ENCODE results near the gene DOCK9. TPM values are rescaled to one million over a fixed set of nuclear protein-coding genes. Genes with fewer than 3 reads are reported as not detected.

DOCK9 gene
- polyA plus RNA-seq, 3 donors: 0.01 TPM; not detected in 2

GRCh38 chr13:98916403-98916802 lies 61.5 kb downstream of the DOCK9 start:
- no peak for DNase-seq
- Histone ChIP-seq H3K4me3 (replicated peaks in 1 of 3; ENCODE audit: low read depth in 2 of 3, low read length in 3 of 3) (no peak overlapping the region), H3K4me2 (replicated peaks; ENCODE audit: extremely low read depth, low read length, poor library complexity, severe bottlenecking) (no peak overlapping the region), H3K27me3 (ENCODE audit: control insufficient read depth in 2 of 2, insufficient read depth in 2 of 2, low read length in 2 of 2) (peaks cover 0 to 3% of the 10 kb centered on the region in 2 donors), H3K27ac (ENCODE audit: low read depth in 1 of 2, low read length in 2 of 2) (no peak overlapping the region), H3K4me1 (ENCODE audit: control insufficient read depth in 1 of 2, insufficient read depth in 2 of 2, low read length in 2 of 2) (peaks cover 3 to 4% of the 10 kb centered on the region in 2 donors), H2AFZ (ENCODE audit: insufficient read depth, low read depth, low read length, poor library complexity, severe bottlenecking) (no peak overlapping the region), H3K9me3 (replicated peaks in 1 of 2; ENCODE audit: control insufficient read depth in 1 of 2, insufficient read depth in 1 of 2, low read length in 2 of 2) (no peaks in the 10 kb centered on the region), H3K79me2 (ENCODE audit: insufficient read depth, low read length) (no peaks in the 10 kb centered on the region), H3K36me3 (replicated peaks in 1 of 2; ENCODE audit: control insufficient read depth in 1 of 2, insufficient read depth in 2 of 2, low read length in 2 of 2) (no peaks in the 10 kb centered on the region), H3K9ac (ENCODE audit: insufficient read depth, low read length, poor library complexity, severe bottlenecking) (no peak overlapping the region), H4K20me1 (ENCODE audit: insufficient read depth, low read length) (no peaks in the 10 kb centered on the region)
- Mint-ChIP-seq H3K4me3 (no peak overlapping the region), H3K4me1 (peaks cover 10% of the 10 kb centered on the region), H3K27me3 (ENCODE audit: low read depth in 3 of 3) (peaks cover 0 to 8% (median 0%) of the 10 kb centered on the region in 3 donors), H3K9me3 (no peaks in the 10 kb centered on the region), H3K27ac (no peak overlapping the region), H3K36me3 (no peaks in the 10 kb centered on the region)
- no peak for TF ChIP-seq CTCF (IDR thresholded peaks at IDR 0.05)
- 92% methylated on average over 1 of the region's 1 CpG for WGBS (ENCODE audit: insufficient coverage)
- intact Hi-C loops (cut with micrococcal nuclease): no loop called here

GRCh38 chr13:98915981-98916380 lies 61.9 kb downstream of the DOCK9 start:
- no peaks in the 10 kb centered on the region for H3K79me2 ChIP-seq (ENCODE audit: insufficient read depth, low read length)
- intact Hi-C loops (cut with micrococcal nuclease): no loop called here
- no peaks in the 10 kb centered on the region for H4K20me1 ChIP-seq (ENCODE audit: insufficient read depth, low read length)
- H3K4me3 ChIP-seq (replicated peaks in 1 of 3; ENCODE audit: low read depth in 2 of 3, low read length in 3 of 3): no peak overlapping the region
- no peaks in the 10 kb centered on the region for H3K36me3 ChIP-seq (replicated peaks in 1 of 2; ENCODE audit: control insufficient read depth in 1 of 2, insufficient read depth in 2 of 2, low read length in 2 of 2)
- H3K36me3 Mint-ChIP-seq: no peaks in the 10 kb centered on the region
- no peaks in the 10 kb centered on the region for H3K9me3 Mint-ChIP-seq
- peaks cover 3 to 4% of the 10 kb centered on the region in 2 donors for H3K4me1 ChIP-seq (ENCODE audit: control insufficient read depth in 1 of 2, insufficient read depth in 2 of 2, low read length in 2 of 2)
- H3K27me3 Mint-ChIP-seq (ENCODE audit: low read depth in 3 of 3): peaks cover 0 to 8% (median 0%) of the 10 kb centered on the region in 3 donors
- no peak overlapping the region for H3K4me3 Mint-ChIP-seq
- no peak overlapping the region for H3K9ac ChIP-seq (ENCODE audit: insufficient read depth, low read length, poor library complexity, severe bottlenecking)
- TF ChIP-seq CTCF (IDR thresholded peaks at IDR 0.05): no peak
- H3K27me3 ChIP-seq (ENCODE audit: control insufficient read depth in 2 of 2, insufficient read depth in 2 of 2, low read length in 2 of 2): peaks cover 0 to 3% of the 10 kb centered on the region in 2 donors
- H2AFZ ChIP-seq (ENCODE audit: insufficient read depth, low read depth, low read length, poor library complexity, severe bottlenecking): no peak overlapping the region
- DNase-seq: no peak
- no peaks in the 10 kb centered on the region for H3K9me3 ChIP-seq (replicated peaks in 1 of 2; ENCODE audit: control insufficient read depth in 1 of 2, insufficient read depth in 1 of 2, low read length in 2 of 2)
- H3K4me2 ChIP-seq (replicated peaks; ENCODE audit: extremely low read depth, low read length, poor library complexity, severe bottlenecking): no peak overlapping the region
- H3K27ac Mint-ChIP-seq: no peak overlapping the region
- H3K27ac ChIP-seq (ENCODE audit: low read depth in 1 of 2, low read length in 2 of 2): no peak overlapping the region
- peaks cover 10% of the 10 kb centered on the region for H3K4me1 Mint-ChIP-seq
- WGBS (ENCODE audit: insufficient coverage): 85% methylated on average over 5 of the region's 5 CpGs

Data from CD14-positive monocyte (primary cell).